ENCODE data around the gene CCL17. TPM values are rescaled to one million over a fixed set of nuclear protein-coding genes. Genes with fewer than 3 reads are reported as not detected.

CCL17 gene
- total and polyA plus RNA-seq, 2 of the 4 experiments (the other 2 are of a cell fraction) = not detected

GRCh38 chr16:57357330-57358085 lies 47.1 kb upstream of the CCL17 start:
- no peak for TF ChIP-seq RCOR1 (IDR thresholded peaks at IDR 0.05; ENCODE audit: insufficient replicate concordance, low read length)
- no peak for TF ChIP-seq SMC3 (IDR thresholded peaks at IDR 0.05; ENCODE audit: low read depth, low read length)
- TF ChIP-seq CEBPB (IDR thresholded peaks at IDR 0.05; ENCODE audit: low read depth, low read length) = no peak
- TF ChIP-seq CHD1 (IDR thresholded peaks at IDR 0.05; ENCODE audit: low read depth, low read length) = no peak
- no peak for TF ChIP-seq RFX5 (IDR thresholded peaks at IDR 0.05; ENCODE audit: low read depth, low read length)
- no peak for TF ChIP-seq ELK1 (IDR thresholded peaks at IDR 0.05; ENCODE audit: borderline replicate concordance, low read depth, low read length)
- no peak for TF ChIP-seq MXI1 (IDR thresholded peaks at IDR 0.05; ENCODE audit: borderline replicate concordance, low read depth, low read length)
- TF ChIP-seq MAZ (IDR thresholded peaks at IDR 0.05; ENCODE audit: borderline replicate concordance, low read depth, low read length) = no peak
- TF ChIP-seq BHLHE40 (IDR thresholded peaks at IDR 0.05; ENCODE audit: low read depth, low read length) = no peak
- TF ChIP-seq USF2 (IDR thresholded peaks at IDR 0.05; ENCODE audit: low read depth, low read length) = no peak
- TF ChIP-seq POLR2A (IDR thresholded peaks at IDR 0.05; ENCODE audit: low read depth, low read length) = no peak
- Histone ChIP-seq H3K23ac (ENCODE audit: low read depth, low read length) (no peak overlapping the region), H3K36me3 (ENCODE audit: control insufficient read depth, insufficient read depth, low read length) (no peaks in the 10 kb centered on the region), H3K9me3 (ENCODE audit: control insufficient read depth, insufficient read depth, low read length) (no peaks in the 10 kb centered on the region), H4K20me1 (ENCODE audit: insufficient read depth, low read length) (no peaks in the 10 kb centered on the region), H3K79me1 (ENCODE audit: low read depth in 1 of 2, low read length in 2 of 2) (no peaks in the 10 kb centered on the region), H3K14ac (replicated peaks; ENCODE audit: low read depth, low read length) (no peak overlapping the region), H3K4me3 (ENCODE audit: insufficient read depth, low read depth, low read length) (no peak overlapping the region), H2BK5ac (ENCODE audit: low read depth, low read length, poor library complexity, severe bottlenecking) (no peak overlapping the region), H2BK20ac (ENCODE audit: low read depth, low read length) (no peak overlapping the region), H4K8ac (ENCODE audit: low read depth in 2 of 2, low read length in 2 of 2) (no peak overlapping the region), H2AK9ac (replicated peaks; ENCODE audit: low read depth, low read length, poor library complexity) (no peak overlapping the region), H3K4me2 (ENCODE audit: low read depth, low read length) (no peak overlapping the region), H3K27me3 (ENCODE audit: control insufficient read depth, insufficient read depth, low read length) (peaks cover 61% of the 10 kb centered on the region), H2AK5ac (ENCODE audit: low read depth, low read length) (no peak overlapping the region), H2BK120ac (ENCODE audit: low read depth, low read length) (no peak overlapping the region), H3K56ac (ENCODE audit: extremely low read depth, insufficient read depth, low read length) (no peak overlapping the region), H3K27ac (ENCODE audit: insufficient read depth, low read length) (no peak overlapping the region), H3K4me1 (ENCODE audit: control insufficient read depth, insufficient read depth, low read length) (no peaks in the 10 kb centered on the region), H3K4ac (ENCODE audit: low read depth, low read length) (no peak overlapping the region), H4K91ac (ENCODE audit: insufficient read depth, low read depth, low read length) (no peak overlapping the region), H3K18ac (ENCODE audit: low read depth, low read length) (no peak overlapping the region), H3K9me1 (ENCODE audit: insufficient read depth, low read length) (no peaks in the 10 kb centered on the region), H2AFZ (replicated peaks; ENCODE audit: low read length, poor library complexity) (no peak overlapping the region), H3K9ac (ENCODE audit: low read depth, low read length) (no peak overlapping the region), H4K5ac (ENCODE audit: low read depth, low read length) (no peak overlapping the region), H2BK15ac (ENCODE audit: low read depth, low read length) (no peak overlapping the region)
- DNase-seq (no peak), ATAC-seq (ENCODE audit: low read depth) (no peak)
- dilution Hi-C loops (cut with HindIII; ENCODE audit: low sequenced_read_pairs, unreplicated experiment) = no loop called here
- no TSS peak for BruUV-seq (replicated peaks)
- in situ Hi-C loops (cut with MboI; ENCODE audit: low sequenced_read_pairs) = no loop called here
- whole genome bisulfite sequencing, 2 experiments (ENCODE audit: extremely low coverage in 2 of 2, insufficient read length in 1 of 2) = 62% methylated on average over 6 of the region's 9 CpGs; no CpG with 5 or more reads in 1 of the 2 experiments
- ChIA-PET POLR2A (ENCODE audit: unreplicated experiment) (no interaction called here), CTCF (no interaction called here)
- intact Hi-C loops (cut with micrococcal nuclease) = no loop called here

All from IMR-90 (cell line).